HG03280 (cell line): ENCODE results near the gene TIRAP.

Source experiments
- ATAC-seq: cut with Tn5 transposase; IDR thresholded peaks from one replicate; pipeline ENCODE4 v1.9.1; 2021; ENCODE audit warnings: mild to moderate bottlenecking, moderate library complexity; ENCODE audit not compliant: unreplicated experiment

The TIRAP gene

DNA sequence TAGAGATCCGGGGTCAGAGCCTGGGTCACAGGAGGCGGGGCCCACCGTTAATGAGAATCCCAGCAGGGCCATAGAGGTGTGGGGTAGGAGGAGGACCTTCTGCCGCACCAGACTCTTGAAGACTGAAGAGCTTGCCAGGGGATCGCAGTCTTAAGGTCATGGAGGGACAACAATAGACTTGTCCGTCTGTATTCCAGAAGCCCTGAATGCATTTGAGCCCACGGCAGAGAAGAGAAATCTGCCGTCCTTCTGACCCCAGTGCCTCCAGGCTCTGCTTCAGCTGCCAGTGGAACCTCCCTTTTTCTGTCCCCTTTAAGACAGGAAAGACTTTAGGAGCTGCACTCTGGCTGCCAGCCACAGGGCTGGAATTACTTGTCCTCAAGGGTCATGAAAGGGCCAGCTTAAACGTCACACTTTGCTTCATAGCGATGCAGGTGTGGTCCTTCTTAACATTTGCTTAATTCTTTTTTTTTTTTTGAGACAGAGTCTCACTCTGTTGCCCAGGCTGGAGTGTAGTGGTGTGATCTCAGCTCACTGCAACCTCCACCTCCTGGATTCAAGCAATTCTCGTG lies 57.1 kb downstream of the TIRAP start:
- no peak for ATAC-seq

- no peak for ATAC-seq
These were observed 58.2 kb downstream of the TIRAP start for GRCh38 chr11:126340960-126341606.

DNA sequence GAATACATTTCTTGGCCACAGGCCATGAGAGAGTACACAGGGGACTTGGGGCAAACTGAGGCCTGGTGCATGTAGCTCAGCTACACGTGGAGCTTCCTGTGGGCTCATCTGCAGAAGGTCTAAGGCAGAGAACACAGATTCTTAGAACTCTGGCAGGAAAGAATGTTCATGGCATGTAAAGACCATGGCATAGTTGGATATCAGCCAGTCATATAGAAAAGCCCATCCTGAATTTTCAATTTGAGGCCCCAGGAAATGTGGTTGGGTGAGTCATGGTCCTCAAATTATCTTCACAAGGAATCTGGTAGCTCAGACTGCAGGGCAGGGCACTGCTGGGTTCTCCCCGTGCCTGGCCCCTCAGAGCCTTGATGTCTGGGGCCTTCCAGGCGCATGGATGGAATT lies 58.9 kb downstream of the TIRAP start:
- ATAC-seq: no peak

GRCh38 chr11:126343051-126343450 lies 60.2 kb downstream of the TIRAP start:
- ATAC-seq: no peak
